Measurements from ENCODE around the gene CLIC4. TPM values are rescaled to one million over a fixed set of nuclear protein-coding genes. Genes with fewer than 3 reads are reported as not detected.

Gene CLIC4
- total RNA-seq, 1 donor: 711 TPM

DNA sequence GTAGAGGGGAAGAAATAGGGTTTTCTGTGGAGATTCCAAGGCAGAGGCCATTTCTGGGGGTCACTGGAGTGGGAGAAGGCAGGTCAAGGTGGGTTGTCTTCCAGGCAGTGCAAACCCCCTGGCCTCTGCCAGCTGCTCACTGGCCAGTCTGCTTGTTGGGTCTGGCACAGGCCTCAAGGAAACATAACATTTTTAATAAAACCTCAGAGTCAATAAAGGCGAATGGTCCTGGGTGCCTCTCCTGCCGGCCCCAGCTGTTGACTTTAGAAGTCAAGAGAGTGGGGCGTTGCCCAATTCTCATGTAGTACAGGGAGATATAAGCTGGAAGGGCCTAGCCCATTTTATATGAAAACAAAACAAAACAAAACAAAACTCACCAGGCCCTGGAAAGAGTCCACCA lies 148.2 kb downstream of the CLIC4 start:
- no peaks in the 10 kb centered on the region for H3K36me3 ChIP-seq (ENCODE audit: insufficient read depth, low read length)
- no peaks in the 10 kb centered on the region for H3K79me2 ChIP-seq (ENCODE audit: insufficient read depth, low read length)
- peak; percentile 48 for DNase-seq (ENCODE audit: insufficient read length, low spot score, missing footprints)
- H4K20me1 ChIP-seq (ENCODE audit: insufficient read depth, low read length): no peaks in the 10 kb centered on the region
- H3K27ac ChIP-seq (ENCODE audit: low read depth, low read length): no peak overlapping the region
- H2AFZ ChIP-seq (ENCODE audit: low read length): no peak overlapping the region
- TF ChIP-seq, protein P1, sequence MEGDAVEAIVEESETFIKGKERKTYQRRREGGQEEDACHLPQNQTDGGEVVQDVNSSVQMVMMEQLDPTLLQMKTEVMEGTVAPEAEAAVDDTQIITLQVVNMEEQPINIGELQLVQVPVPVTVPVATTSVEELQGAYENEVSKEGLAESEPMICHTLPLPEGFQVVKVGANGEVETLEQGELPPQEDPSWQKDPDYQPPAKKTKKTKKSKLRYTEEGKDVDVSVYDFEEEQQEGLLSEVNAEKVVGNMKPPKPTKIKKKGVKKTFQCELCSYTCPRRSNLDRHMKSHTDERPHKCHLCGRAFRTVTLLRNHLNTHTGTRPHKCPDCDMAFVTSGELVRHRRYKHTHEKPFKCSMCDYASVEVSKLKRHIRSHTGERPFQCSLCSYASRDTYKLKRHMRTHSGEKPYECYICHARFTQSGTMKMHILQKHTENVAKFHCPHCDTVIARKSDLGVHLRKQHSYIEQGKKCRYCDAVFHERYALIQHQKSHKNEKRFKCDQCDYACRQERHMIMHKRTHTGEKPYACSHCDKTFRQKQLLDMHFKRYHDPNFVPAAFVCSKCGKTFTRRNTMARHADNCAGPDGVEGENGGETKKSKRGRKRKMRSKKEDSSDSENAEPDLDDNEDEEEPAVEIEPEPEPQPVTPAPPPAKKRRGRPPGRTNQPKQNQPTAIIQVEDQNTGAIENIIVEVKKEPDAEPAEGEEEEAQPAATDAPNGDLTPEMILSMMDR (IDR thresholded peaks at IDR 0.05; ENCODE audit: extremely low read depth, low read depth, low read length): no peak
- H3K4me1 ChIP-seq (ENCODE audit: insufficient read depth, low read length): peaks cover 4% of the 10 kb centered on the region
- no peaks in the 10 kb centered on the region for H3K27me3 ChIP-seq (ENCODE audit: insufficient read depth, low read length)
- H3K9me3 ChIP-seq (ENCODE audit: low read depth, low read length): no peaks in the 10 kb centered on the region
- no peak overlapping the region for H3K4me2 ChIP-seq (ENCODE audit: insufficient read depth, low read length)
- H3K4me3 ChIP-seq (ENCODE audit: insufficient read depth, low read length): no peak overlapping the region

Small RNA genes within 50 kb of the gene (small RNA-seq; reads per million reads assigned to genes)
- gene RNU6-1208P: not detected

Other genes starting within 250 kb of the CLIC4 start
- gene RCAN3, start 242.6 kb upstream of the CLIC4 start, total RNA-seq: 1.8 and 3.5 TPM in 2 replicates
- not detected in 2 replicates for gene NCMAP, start 189.4 kb upstream of the CLIC4 start, total RNA-seq
- gene SRRM1, start 102.1 kb upstream of the CLIC4 start, total RNA-seq: 50.7 and 53.3 TPM in 2 replicates
- gene RUNX3, start 184.8 kb downstream of the CLIC4 start, total RNA-seq: 1.8 and 3.6 TPM in 2 replicates

All from osteoblast (primary cell).